HG03460 (cell line): ENCODE results near the gene RRM1.
"Not testable (repeated sequence)": the region's sequence is repeated elsewhere in the genome, so short reads cannot be mapped to it uniquely, and the experiment has no call there.

Source experiments
- ATAC-seq: cut with Tn5 transposase; IDR thresholded peaks from one replicate; pipeline ENCODE4 v1.9.1; 2021; ENCODE audit not compliant: unreplicated experiment

RRM1 gene

GRCh38 chr11:4094348-4095291, at the start of gene RRM1:
RRM1 (plus strand) TSS chr11:4094799; CDS start chr11:4095013, 214 bp downstream.
- peak; percentile 95 for ATAC-seq

GRCh38 chr11:4044976-4045646, 49.5 kb upstream of the RRM1 start:
- no peak for ATAC-seq

DNA sequence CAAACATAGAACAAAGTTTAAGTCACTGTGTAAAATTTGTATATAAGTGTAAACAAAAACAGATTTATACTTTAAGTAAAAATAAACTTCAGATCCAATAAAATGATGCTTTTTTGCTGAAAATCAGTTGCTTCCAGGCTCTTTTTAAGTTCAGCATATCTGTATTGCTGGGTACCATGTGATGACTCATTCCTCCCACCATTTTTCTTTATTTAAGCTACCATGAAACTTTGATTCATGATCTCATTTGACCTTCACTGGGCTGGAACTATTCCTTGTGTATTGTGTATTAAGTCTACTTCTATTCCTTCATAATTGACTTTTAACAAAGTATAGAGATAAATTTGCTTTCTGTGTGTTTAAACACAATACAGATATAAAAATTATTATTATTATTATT, 46.3 kb upstream of the RRM1 start:
- no peak for ATAC-seq

DNA sequence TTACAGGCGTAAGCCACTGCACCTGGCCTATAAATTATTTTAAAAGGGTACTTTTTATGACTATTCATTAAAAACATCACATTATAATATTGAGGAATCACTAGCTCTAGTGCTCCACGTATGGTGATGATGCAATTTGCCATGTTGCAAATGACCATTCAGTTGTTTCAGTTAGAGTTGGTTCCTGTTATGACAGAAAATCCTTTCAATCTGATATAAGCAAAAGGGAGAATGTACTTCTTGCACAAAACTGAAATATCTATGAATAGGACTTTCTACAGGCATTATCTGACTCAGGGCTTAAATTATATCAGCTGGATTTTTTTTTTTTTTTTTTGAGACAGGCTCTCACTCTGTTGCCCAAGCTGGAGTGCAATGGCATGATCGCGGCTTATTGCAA, 45.6 kb upstream of the RRM1 start:
- no peak for ATAC-seq

GRCh38 chr11:4050138-4050537, 44.5 kb upstream of the RRM1 start:
- ATAC-seq, result no peak

DNA sequence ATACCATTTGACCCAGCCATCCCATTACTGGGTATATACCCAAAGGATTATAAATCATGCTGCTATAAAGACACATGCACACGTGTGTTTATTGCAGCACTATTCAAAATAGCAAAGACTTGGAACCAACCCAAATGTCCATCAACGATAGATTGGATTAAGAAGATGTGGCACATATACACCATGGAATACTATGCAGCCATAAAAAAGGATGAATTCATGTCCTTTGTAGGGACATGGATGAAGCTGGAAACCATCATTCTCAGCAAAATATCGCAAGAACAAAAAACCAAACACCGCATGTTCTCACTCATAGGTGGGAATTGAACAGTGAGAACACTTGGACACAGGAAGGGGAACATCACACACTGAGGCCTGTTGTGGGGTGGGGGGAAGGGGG, 41.4 kb upstream of the RRM1 start:
- ATAC-seq, result not testable (repeated sequence)

- ATAC-seq, result no peak
These were observed 40.0 kb upstream of the RRM1 start for GRCh38 chr11:4054643-4055042.

GRCh38 chr11:4059424-4059823, 35.2 kb upstream of the RRM1 start:
- no peak for ATAC-seq

DNA sequence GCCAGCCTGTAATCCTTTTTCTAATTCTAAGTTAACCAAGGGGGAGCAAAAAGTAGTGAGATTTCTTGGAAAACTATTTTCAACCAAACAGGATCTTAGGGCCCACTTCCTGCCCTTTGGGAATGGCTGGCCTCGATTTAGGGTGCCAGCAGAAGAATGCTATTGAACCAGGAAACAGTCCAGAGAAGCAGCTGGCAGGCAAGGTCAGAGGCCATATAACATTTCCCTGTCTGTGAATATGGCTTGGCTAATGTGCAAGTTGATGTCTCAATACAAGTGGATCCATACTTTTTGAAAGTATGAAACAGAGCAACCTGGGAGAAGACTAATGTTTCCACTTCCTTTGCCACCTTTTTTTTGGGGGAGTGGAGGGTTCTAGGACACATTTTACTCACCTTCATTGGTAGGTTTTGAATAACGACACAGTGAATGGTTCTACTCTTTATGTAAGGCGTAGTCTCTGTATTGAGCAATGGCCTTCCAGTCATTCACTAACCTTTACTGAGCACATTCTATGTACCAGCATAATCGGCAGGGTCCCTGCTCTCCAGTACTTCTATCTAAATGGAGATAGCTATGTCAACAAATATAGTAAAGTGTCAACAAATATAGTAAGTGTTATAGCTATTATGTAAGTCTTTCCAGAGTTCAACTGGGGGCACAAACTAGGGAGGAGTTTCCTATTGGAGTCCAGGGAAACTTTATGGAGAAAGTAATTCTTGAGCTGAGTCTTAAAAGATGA, 34.2 kb upstream of the RRM1 start:
- no peak for ATAC-seq

DNA sequence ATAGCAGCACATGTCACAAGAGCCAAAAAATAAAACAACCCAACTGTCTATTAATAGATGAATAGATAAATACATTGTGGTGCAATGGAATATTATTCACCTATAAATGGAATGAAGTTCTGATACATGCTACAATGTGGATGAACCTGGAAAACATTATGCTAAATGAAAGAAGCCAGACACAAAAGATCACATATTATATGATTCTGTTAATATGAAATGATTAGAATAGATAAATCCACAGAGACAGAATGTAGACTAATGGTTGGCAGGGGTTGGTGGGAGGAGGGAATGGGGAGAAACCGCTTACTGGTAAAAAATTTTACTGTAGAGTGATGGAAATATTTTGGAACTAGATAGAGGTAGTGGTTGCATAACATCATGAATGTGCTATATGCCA, 32.9 kb upstream of the RRM1 start:
- ATAC-seq, result no peak

GRCh38 chr11:4063348-4063747, 31.3 kb upstream of the RRM1 start:
- no peak for ATAC-seq

DNA sequence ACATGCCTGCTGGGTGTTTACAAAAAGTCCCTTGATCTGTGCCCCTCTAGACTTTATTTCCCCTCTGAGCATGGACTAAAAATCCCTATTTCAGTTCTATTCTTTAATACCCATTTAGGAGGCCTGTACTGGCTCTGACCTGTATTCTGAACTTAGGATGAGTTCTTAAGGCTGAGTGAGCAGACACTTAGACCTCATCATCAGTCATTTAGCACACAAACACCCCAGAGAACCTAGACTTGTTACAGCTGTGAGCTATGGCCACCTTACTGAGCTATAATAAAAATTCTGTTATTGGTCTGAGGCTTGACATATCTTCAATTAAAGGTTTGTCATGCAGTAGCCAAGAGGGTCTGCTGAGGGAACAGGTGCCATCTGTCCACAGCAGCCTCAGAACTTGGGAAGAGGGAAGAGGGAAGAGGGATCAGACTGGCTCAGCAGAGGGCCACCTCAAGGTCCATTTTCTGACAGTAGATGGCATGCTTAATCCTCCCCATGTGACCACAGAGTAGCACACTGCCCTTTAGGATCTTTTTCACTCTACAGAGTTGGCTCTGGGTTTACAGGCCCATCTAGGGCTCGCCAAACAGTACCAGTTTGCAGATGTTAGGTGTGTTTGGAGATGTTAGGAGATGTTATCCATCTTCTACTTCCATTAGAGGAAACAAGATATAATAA, 30.2 kb upstream of the RRM1 start:
- ATAC-seq, result no peak

DNA sequence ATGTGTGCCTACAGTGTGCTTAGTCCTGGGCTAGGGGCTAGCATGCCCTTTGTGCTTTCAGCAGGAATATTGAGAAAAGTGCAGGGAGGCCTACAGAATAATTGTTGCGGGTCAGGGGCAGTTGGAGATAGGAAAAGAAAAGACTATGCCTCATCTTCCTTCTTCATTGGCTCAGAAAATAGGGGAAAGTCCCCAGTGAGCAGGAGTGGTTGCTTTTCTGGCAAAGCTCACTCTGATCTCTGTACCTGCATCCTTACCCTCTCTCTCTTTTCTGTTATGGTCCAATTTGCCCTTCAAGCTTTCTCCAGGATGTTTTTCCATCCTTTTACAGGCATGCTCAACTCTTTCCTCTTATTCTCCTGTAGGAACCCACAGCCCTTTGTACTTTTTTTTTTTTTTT, 29.5 kb upstream of the RRM1 start:
- ATAC-seq, result no peak

GRCh38 chr11:4065601-4066377, 28.8 kb upstream of the RRM1 start:
- no peak for ATAC-seq

DNA sequence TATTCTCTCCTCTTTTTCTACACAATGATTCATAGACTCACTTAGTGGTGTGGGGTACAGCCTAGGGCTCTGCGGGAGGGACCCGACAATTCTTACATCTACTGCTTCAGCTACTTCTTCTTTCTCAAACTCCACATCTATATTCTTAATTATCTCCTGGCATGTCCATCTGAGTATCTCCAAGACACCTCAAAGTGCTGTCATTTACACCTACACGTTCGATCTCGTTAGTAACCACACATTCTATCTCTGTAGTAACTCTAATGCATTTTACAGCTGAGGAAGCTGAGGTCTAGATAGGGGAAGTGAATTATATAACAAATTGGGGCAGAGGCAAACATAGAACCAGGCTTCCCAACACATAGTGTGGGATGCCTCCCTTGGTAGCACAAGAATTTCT, 27.7 kb upstream of the RRM1 start:
- ATAC-seq, result no peak

- ATAC-seq, result no peak
These were observed 25.6 kb upstream of the RRM1 start for GRCh38 chr11:4068962-4069361.

DNA sequence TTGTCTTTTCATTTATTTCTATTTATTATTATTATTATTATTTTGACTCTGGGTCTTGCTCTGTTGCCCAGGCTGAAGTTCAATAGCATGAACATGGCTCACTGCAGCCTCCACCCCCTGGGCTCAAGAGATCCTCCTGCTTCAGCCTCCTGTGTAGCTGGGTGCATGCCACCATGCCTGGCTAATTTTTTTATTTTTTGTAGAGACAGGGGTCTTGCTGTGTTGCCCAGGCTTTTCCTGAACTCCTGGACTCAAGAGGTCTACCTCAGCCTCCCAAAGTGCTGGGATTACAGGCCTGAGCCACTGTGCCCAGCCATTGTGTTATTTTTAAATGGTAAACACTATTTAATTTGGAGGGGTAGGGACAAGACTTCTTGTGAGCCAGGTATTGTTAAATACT, 23.3 kb upstream of the RRM1 start:
- ATAC-seq, result no peak

DNA sequence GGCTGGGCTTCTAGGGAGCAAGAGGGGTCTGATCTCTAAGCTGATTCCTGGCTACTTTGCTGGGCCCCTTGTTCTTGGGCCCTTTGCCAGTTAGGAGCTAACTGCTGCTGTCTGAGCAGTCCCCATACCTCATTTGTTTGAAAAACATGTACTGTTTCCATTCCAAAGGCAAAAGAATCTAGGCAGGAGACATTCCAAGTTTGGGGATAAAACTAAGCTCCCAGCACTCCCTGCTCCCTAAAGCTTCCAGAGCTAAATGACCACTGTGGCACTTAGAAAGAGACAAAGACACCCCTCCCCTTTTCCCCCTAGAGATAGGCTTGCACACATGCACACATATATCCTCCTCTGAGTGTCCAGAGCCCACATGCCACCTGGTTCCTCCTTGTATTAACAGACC, 22.7 kb upstream of the RRM1 start:
- ATAC-seq, result no peak

DNA sequence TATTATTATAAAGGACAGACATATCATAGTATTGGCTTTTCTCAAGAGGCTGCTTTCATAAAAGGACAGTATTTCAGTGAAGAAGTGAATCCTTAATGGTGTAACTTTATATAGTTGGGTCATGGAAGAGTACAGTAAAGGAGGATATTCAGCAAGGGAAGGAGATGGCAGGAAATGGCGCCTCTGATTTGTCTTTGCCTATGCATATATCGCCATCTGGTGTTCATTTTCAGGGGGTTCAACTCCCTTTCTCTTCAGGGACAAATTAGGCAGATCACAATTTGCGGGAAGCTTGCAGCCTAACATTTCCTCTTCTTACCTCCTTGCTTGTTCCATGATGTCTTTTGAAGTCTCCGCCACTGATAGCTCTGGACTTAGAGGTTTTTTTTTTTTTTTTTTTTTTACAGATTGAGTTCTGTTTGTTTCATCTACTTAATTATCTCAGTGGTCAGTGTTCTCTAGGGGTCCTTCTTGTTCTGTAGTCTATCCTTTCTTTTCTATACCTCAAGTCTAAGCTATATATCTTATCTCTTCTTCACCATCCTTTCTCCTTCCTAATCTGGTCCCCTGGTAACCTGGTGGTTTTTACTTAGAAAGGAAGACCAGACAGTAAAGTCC, 21.8 kb upstream of the RRM1 start:
- no peak for ATAC-seq

GRCh38 chr11:4074266-4074665, 20.3 kb upstream of the RRM1 start:
- no peak for ATAC-seq
